CD4-positive, CD25-positive, alpha-beta regulatory T cell (primary cell): ENCODE results near the gene SLC35A3. TPM values are rescaled to one million over a fixed set of nuclear protein-coding genes. Genes with fewer than 3 reads are reported as not detected.
A peak's percentile ranks its signal among the peaks of the same experiment; 100 is the strongest.

Experiments used
- ATAC-seq, 2 donors: fragments of 150-1000 bp; cut with Tn5 transposase; one replicate each; pipeline ENCODE4 v1.10.0; 2021; ENCODE audit warnings: low read depth in 2 of 2, moderate number of reproducible peaks in 2 of 2, moderate library complexity in 1 of 2
- DNase-seq, 3 donors: peaks; one replicate each; pipeline versions ENCODE4 v3.0.0 to v3.0.0-alpha.2; 2012 to 2022; ENCODE audit warnings: mixed read lengths in 1 of 3
- H3K27ac ChIP-seq: one replicate; pipeline ENCODE4 v1.7.0; 2013; ENCODE audit warnings: mild to moderate bottlenecking, low read length; ENCODE audit not compliant: insufficient read depth, poor library complexity, severe bottlenecking
- H3K27me3 ChIP-seq: one replicate; pipeline ENCODE4 v1.7.0; 2013; ENCODE audit warnings: low read length; ENCODE audit not compliant: control insufficient read depth, insufficient read depth
- H3K36me3 ChIP-seq: one replicate; pipeline ENCODE4 v1.7.0; 2013; ENCODE audit warnings: mild to moderate bottlenecking, low read length, moderate library complexity; ENCODE audit not compliant: control insufficient read depth, insufficient read depth
- H3K4me1 ChIP-seq: 2 replicates; pipeline ENCODE4 v1.7.0; 2013; ENCODE audit warnings: mild to moderate bottlenecking, low read length; ENCODE audit not compliant: insufficient read depth, control insufficient read depth, poor library complexity, severe bottlenecking
- H3K4me3 ChIP-seq: one replicate; pipeline ENCODE4 v1.7.0; 2013; ENCODE audit warnings: low read depth, mild to moderate bottlenecking, low read length, moderate library complexity
- H3K9me3 ChIP-seq, 2 experiments: 1 replicate in 1 of 2; 2 replicates in 1 of 2; pipeline ENCODE4 v1.7.0; 2013; ENCODE audit warnings: low read length in 2 of 2, mild to moderate bottlenecking in 1 of 2, moderate library complexity in 1 of 2; ENCODE audit not compliant: control insufficient read depth in 2 of 2
- H3K27ac Mint-ChIP-seq, 3 donors: one replicate each; pipeline ENCODE4 v1.8.0; 2020 to 2022; ENCODE audit warnings: mild to moderate bottlenecking in 3 of 3, mixed read lengths in 3 of 3, moderate library complexity in 2 of 3
- H3K27me3 Mint-ChIP-seq: one replicate; pipeline ENCODE4 v1.8.0; 2022; ENCODE audit warnings: mild to moderate bottlenecking, mixed read lengths
- H3K36me3 Mint-ChIP-seq: one replicate; pipeline ENCODE4 v1.8.0; 2020; ENCODE audit warnings: mixed read lengths
- H3K4me1 Mint-ChIP-seq, 4 donors: one replicate each; pipeline ENCODE4 v1.8.0; 2020 to 2022; ENCODE audit warnings: mixed read lengths in 4 of 4, mild to moderate bottlenecking in 1 of 4
- H3K4me3 Mint-ChIP-seq, 4 donors: one replicate each; pipeline ENCODE4 v1.8.0; 2020 to 2022; ENCODE audit warnings: mild to moderate bottlenecking in 4 of 4, mixed read lengths in 4 of 4, moderate library complexity in 3 of 4
- H3K9me3 Mint-ChIP-seq, 7 donors: one replicate each; pipeline ENCODE4 v1.8.0; 2020 to 2022; ENCODE audit warnings: mixed read lengths in 7 of 7, mild to moderate bottlenecking in 3 of 7, moderate library complexity in 2 of 7
- polyA plus RNA-seq, 4 donors: library from polyadenylated mRNA; unstranded; fragments of 300-500 nt; fragmentation: Illumina TruSeq; gene quantifications; one replicate each; pipeline ENCODE4 v1.2.3, GENCODE V29; 2021
- total RNA-seq: library from RNA; stranded (reverse); gene quantifications from one replicate; pipeline ENCODE4 v1.2.3, GENCODE V29; 2022

SLC35A3 gene
- total and polyA plus RNA-seq, 5 donors from 2014 or later, result 9.5 to 25.1 (median 14.0) TPM

GRCh38 chr1:99992044-99992722, 22.4 kb downstream of the SLC35A3 start:
- no peaks in the 10 kb centered on the region for H3K27me3 Mint-ChIP-seq
- peaks cover 50% of the 10 kb centered on the region for H3K36me3 Mint-ChIP-seq
- ATAC-seq, result no peak
- Histone ChIP-seq H3K27me3 (no peaks in the 10 kb centered on the region), H3K9me3 (peaks cover 4 to 15% of the 10 kb centered on the region in 2 experiments), H3K4me3 (no peak overlapping the region), H3K4me1 (no peaks in the 10 kb centered on the region), H3K27ac (no peak overlapping the region), H3K36me3 (peaks cover 16% of the 10 kb centered on the region)
- DNase-seq, result no peak
- peaks cover 0 to 34% (median 2%) of the 10 kb centered on the region in 4 donors for H3K4me1 Mint-ChIP-seq
- no peak overlapping the region for H3K27ac Mint-ChIP-seq
- peaks cover 1 to 14% (median 4%) of the 10 kb centered on the region in 7 donors for H3K9me3 Mint-ChIP-seq
- no peak overlapping the region for H3K4me3 Mint-ChIP-seq

GRCh38 chr1:99992760-99993467, 23.1 kb downstream of the SLC35A3 start:
- no peaks in the 10 kb centered on the region for H3K27me3 ChIP-seq
- Mint-ChIP-seq H3K9me3 (peaks cover 1 to 14% (median 4%) of the 10 kb centered on the region in 7 donors), H3K27ac (no peak overlapping the region), H3K27me3 (no peaks in the 10 kb centered on the region), H3K4me1 (peaks cover 0 to 27% (median 2%) of the 10 kb centered on the region in 4 donors), H3K4me3 (no peak overlapping the region), H3K36me3 (peaks cover 50% of the 10 kb centered on the region)
- H3K4me1 ChIP-seq, result no peaks in the 10 kb centered on the region
- no peak overlapping the region for H3K4me3 ChIP-seq
- ATAC-seq (no peak), DNase-seq (peak in 1 of 3 donors; percentile 12)
- H3K36me3 ChIP-seq, result peaks cover 16% of the 10 kb centered on the region
- H3K9me3 ChIP-seq, result peaks cover 4 to 15% of the 10 kb centered on the region in 2 experiments
- H3K27ac ChIP-seq, result no peak overlapping the region

DNA sequence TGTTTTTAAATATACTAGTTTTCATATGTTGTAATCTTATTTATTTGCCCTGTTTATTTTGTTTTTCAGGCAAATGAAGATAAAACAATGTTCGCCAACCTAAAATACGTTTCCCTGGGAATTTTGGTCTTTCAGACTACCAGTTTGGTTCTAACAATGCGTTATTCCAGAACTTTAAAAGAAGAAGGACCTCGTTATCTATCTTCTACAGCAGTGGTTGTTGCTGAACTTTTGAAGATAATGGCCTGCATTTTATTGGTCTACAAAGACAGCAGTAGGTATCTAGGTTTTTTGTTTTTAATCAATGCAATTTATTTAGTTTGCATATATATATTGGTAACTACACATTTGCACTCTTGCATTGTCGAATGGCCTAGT, 23.7 kb downstream of the SLC35A3 start:
- peaks cover 50% of the 10 kb centered on the region for H3K36me3 Mint-ChIP-seq
- no peak overlapping the region for H3K27ac Mint-ChIP-seq

DNA sequence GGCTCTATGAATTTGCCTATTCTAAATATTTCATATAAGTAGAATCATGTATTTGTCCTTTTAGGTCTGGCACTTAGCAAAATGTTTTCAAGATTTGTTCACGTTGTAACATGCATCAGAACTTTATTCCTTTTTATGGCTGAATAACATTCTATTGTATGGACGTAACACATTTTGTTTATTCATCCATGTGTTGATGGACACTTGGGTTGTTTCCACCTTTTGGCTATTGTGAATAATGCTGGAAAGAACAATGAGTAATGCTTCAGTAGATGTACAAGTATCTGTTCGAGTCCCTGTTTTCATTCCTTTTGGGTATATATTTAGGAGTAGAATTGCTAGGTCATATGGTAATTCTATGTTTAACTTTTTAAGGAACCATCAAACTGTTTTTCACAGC, 24.7 kb downstream of the SLC35A3 start:
- Mint-ChIP-seq H3K36me3 (peaks cover 51% of the 10 kb centered on the region), H3K4me1 (peaks cover 0 to 25% (median 5%) of the 10 kb centered on the region in 4 donors), H3K27me3 (no peaks in the 10 kb centered on the region), H3K27ac (no peak overlapping the region), H3K4me3 (no peak overlapping the region), H3K9me3 (peaks cover 1 to 14% (median 4%) of the 10 kb centered on the region in 7 donors)
- no peak overlapping the region for H3K4me3 ChIP-seq
- no peaks in the 10 kb centered on the region for H3K4me1 ChIP-seq
- H3K27ac ChIP-seq, result no peak overlapping the region
- DNase-seq, result no peak
- H3K36me3 ChIP-seq, result peaks cover 22% of the 10 kb centered on the region
- ATAC-seq, result no peak
- H3K27me3 ChIP-seq, result no peaks in the 10 kb centered on the region
- H3K9me3 ChIP-seq, result peaks cover 4 to 15% of the 10 kb centered on the region in 2 experiments

More for the DNA sequence above, 23.7 kb downstream of the SLC35A3 start:
- DNase-seq (no peak), ATAC-seq (no peak)
- Mint-ChIP-seq H3K9me3 (peaks cover 1 to 14% (median 4%) of the 10 kb centered on the region in 7 donors), H3K4me3 (no peak overlapping the region), H3K27me3 (no peaks in the 10 kb centered on the region), H3K4me1 (peaks cover 0 to 24% (median 5%) of the 10 kb centered on the region in 4 donors)
- Histone ChIP-seq H3K4me1 (no peaks in the 10 kb centered on the region), H3K27me3 (no peaks in the 10 kb centered on the region), H3K36me3 (peaks cover 16% of the 10 kb centered on the region), H3K27ac (no peak overlapping the region), H3K9me3 (peaks cover 4 to 15% of the 10 kb centered on the region in 2 experiments), H3K4me3 (no peak overlapping the region)

- H3K27ac Mint-ChIP-seq, result no peak overlapping the region
These were observed 27.2 kb downstream of the SLC35A3 start for GRCh38 chr1:99996951-99997350.

DNA sequence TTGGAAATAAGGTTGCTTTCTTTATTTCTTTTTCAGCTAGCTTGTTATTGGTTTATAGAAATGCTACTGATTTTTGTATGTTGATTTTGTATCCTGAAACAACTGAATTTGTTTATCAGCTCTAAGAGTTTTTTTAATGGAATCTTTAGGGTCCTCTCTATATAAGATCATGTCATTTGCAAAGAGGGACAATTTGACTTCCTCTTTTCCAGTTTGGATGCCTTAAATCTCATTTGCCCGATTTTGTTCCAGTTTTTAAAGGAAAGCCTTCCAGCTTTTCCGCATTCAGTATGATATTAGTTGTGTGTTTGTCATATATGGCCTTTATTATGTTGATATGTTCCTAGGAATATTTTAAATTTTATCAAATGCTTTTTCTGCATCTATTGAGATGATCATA, 31.7 kb downstream of the SLC35A3 start:
- no peak overlapping the region for H3K4me3 ChIP-seq
- Mint-ChIP-seq H3K4me3 (no peak overlapping the region), H3K27ac (no peak overlapping the region), H3K4me1 (peaks cover 14 to 43% (median 19%) of the 10 kb centered on the region in 4 donors), H3K36me3 (peaks cover 61% of the 10 kb centered on the region), H3K27me3 (no peaks in the 10 kb centered on the region), H3K9me3 (peaks cover 0 to 12% (median 8%) of the 10 kb centered on the region in 7 donors)
- peaks cover 29% of the 10 kb centered on the region for H3K36me3 ChIP-seq
- H3K27ac ChIP-seq, result no peak overlapping the region
- ATAC-seq (no peak), DNase-seq (no peak)
- H3K27me3 ChIP-seq, result no peaks in the 10 kb centered on the region
- H3K9me3 ChIP-seq, result peaks cover 0 to 4% of the 10 kb centered on the region in 2 experiments
- no peaks in the 10 kb centered on the region for H3K4me1 ChIP-seq

More at GRCh38 chr1:99996951-99997350, 27.2 kb downstream of the SLC35A3 start:
- Histone ChIP-seq H3K4me3 (no peak overlapping the region), H3K27ac (no peak overlapping the region), H3K9me3 (peaks cover 1 to 8% of the 10 kb centered on the region in 2 experiments), H3K27me3 (no peaks in the 10 kb centered on the region), H3K4me1 (no peaks in the 10 kb centered on the region), H3K36me3 (peaks cover 22% of the 10 kb centered on the region)
- ATAC-seq (no peak), DNase-seq (no peak)
- Mint-ChIP-seq H3K27me3 (no peaks in the 10 kb centered on the region), H3K4me1 (peaks cover 9 to 44% (median 11%) of the 10 kb centered on the region in 4 donors), H3K36me3 (peaks cover 56% of the 10 kb centered on the region), H3K4me3 (no peak overlapping the region), H3K9me3 (peaks cover 1 to 7% (median 4%) of the 10 kb centered on the region in 7 donors)

DNA sequence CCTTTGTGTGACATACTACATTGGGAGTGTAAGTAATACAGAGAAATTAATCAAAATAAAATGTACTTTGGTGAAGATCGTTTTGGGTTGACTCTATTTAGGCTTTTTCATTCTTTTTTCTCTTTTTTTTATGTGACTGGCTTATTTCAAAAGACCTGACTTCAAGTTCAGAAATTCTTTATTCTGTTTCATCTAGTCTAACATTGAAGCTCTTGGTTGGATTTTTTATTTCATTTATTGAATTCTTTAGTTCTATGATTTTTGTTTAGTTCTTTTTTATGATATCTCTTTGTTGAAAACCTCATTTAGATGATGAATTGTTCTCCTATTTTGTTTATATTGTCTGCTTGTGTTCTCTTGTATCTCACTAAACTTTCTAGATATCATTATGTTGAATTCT, 35.6 kb downstream of the SLC35A3 start:
- Mint-ChIP-seq H3K9me3 (peaks cover 0 to 12% (median 6%) of the 10 kb centered on the region in 7 donors), H3K36me3 (peaks cover 63% of the 10 kb centered on the region), H3K27me3 (no peaks in the 10 kb centered on the region), H3K4me3 (no peak overlapping the region), H3K4me1 (peaks cover 10 to 44% (median 18%) of the 10 kb centered on the region in 4 donors), H3K27ac (no peak overlapping the region)
- Histone ChIP-seq H3K4me1 (no peaks in the 10 kb centered on the region), H3K4me3 (no peak overlapping the region), H3K27ac (no peak overlapping the region), H3K9me3 (peaks cover 0 to 4% of the 10 kb centered on the region in 2 experiments), H3K36me3 (peaks cover 33% of the 10 kb centered on the region), H3K27me3 (no peaks in the 10 kb centered on the region)
- ATAC-seq, result no peak
- no peak for DNase-seq
